ENCODE results near the gene SLC5A1.

GRCh38 chr22:32142600-32142999, 99.5 kb downstream of the SLC5A1 start:
- TF ChIP-seq CTCF (IDR thresholded peaks at IDR 0.05) (no peak), POLR2A (IDR thresholded peaks at IDR 0.05) (no peak)
